HepG2 (cell line): ENCODE measurements around the gene SLC7A6OS. TPM values are rescaled to one million over a fixed set of nuclear protein-coding genes. Genes with fewer than 3 reads are reported as not detected.
A peak's percentile ranks its signal among the peaks of the same experiment; 100 is the strongest.

Experiments used
- ATAC-seq: fragments of 200-7000 bp; cut with Tn5 transposase; 3 replicates; pipeline ENCODE4 v1.9.1; 2020; ENCODE audit warnings: mild to moderate bottlenecking, moderate library complexity
- BruUV-seq: library from RNA; stranded (reverse); fragments of 400-500 nt; replicated peaks from 2 replicates; lab custom pipeline; 2021; lab: Mats Ljungman, UMichigan
- CTCF ChIA-PET: fragments of 300-600 bp; formaldehyde crosslinking; extraction: SDS; loops from one replicate; lab custom pipeline; 2021; ENCODE audit warnings: low total read pairs, inconsistent platforms, low intra/inter-chr PET ratio; lab: Yijun Ruan, JAX
- POLR2A ChIA-PET: fragments of 350-600 bp; sonication (Branson Sonifier 250); formaldehyde crosslinking; loops from one replicate; lab custom pipeline; 2020; ENCODE audit warnings: antibody characterized with exemption, inconsistent platforms; lab: Yijun Ruan, JAX
- DNase-seq: peaks from one replicate; pipeline ENCODE4 v3.0.0-alpha.2; 2015; ENCODE audit warnings: low spot score
- FAIRE-seq: peaks from 3 replicates; lab custom pipeline; 2011; peaks lifted over from hg19 to GRCh38; lab: Jason Lieb, UNC
- H2AFZ ChIP-seq: one replicate; pipeline ENCODE4 v1.6.1; 2011; ENCODE audit warnings: low read length, inconsistent platforms
- H3K27ac ChIP-seq: fragments of 300-600 bp; 3 replicates; pipeline ENCODE4 v1.8.0; 2011; ENCODE audit warnings: mixed run types, mild to moderate bottlenecking, mixed read lengths, low read length, inconsistent platforms; ENCODE audit not compliant: insufficient read depth; ENCODE audit errors: extremely low read length
- H3K27me3 ChIP-seq, 2 experiments: fragments of 200-600 bp in 1 of 2; 2 replicates in 1 of 2; 3 replicates in 1 of 2; pipeline versions ENCODE4 v1.6.0 to v1.8.0; 2011; ENCODE audit warnings: low read length in 2 of 2, mild to moderate bottlenecking in 2 of 2, moderate library complexity in 2 of 2, inconsistent platforms in 1 of 2; ENCODE audit not compliant: insufficient read depth in 2 of 2, control insufficient read depth in 1 of 2
- H3K36me3 ChIP-seq, 2 experiments: fragments of 200-600 bp in 1 of 2; replicated peaks in 1 of 2; 2 replicates in 1 of 2; 3 replicates in 1 of 2; pipeline versions ENCODE4 v1.5.1 to v1.8.0; 2011; ENCODE audit warnings: low read length in 2 of 2, inconsistent platforms in 1 of 2; ENCODE audit not compliant: insufficient read depth in 2 of 2, control insufficient read depth in 1 of 2
- H3K4me1 ChIP-seq: 2 replicates; pipeline ENCODE4 v1.5.1; 2012; ENCODE audit warnings: low read length, inconsistent platforms; ENCODE audit not compliant: insufficient read depth
- H3K4me2 ChIP-seq: 2 replicates; pipeline ENCODE4 v1.6.0; 2011; ENCODE audit warnings: low read depth, low read length, inconsistent platforms
- H3K4me3 ChIP-seq, 3 experiments: fragments of 200-600 bp in 1 of 3; sonication (generic), shearing (Covaris generic) in 1 of 3; replicated peaks in 1 of 3; 2 replicates each; pipeline ENCODE4 v1.5.1; 2011 to 2016; ENCODE audit warnings: low read length in 3 of 3, inconsistent platforms in 2 of 3, low read depth in 2 of 3, mild to moderate bottlenecking in 2 of 3, control low read depth in 1 of 3, mixed read lengths in 1 of 3; ENCODE audit not compliant: insufficient read depth in 1 of 3
- H3K79me2 ChIP-seq: one replicate; pipeline ENCODE4 v1.6.1; 2011; ENCODE audit warnings: low read length, inconsistent platforms; ENCODE audit not compliant: insufficient read depth
- H3K9ac ChIP-seq: 2 replicates; pipeline ENCODE4 v1.6.0; 2011; ENCODE audit warnings: mild to moderate bottlenecking, low read depth, low read length, inconsistent platforms; ENCODE audit not compliant: insufficient read depth
- H3K9me3 ChIP-seq: 2 replicates; pipeline ENCODE4 v1.5.1; 2012; ENCODE audit warnings: mild to moderate bottlenecking, low read length
- H4K20me1 ChIP-seq: 2 replicates; pipeline ENCODE4 v1.6.0; 2011; ENCODE audit warnings: inconsistent platforms, mild to moderate bottlenecking, low read length, moderate library complexity; ENCODE audit not compliant: insufficient read depth
- MXD4 ChIP-seq: IDR thresholded peaks from 2 replicates; pipeline ENCODE4 v1.6.1; 2016; ENCODE audit warnings: mild to moderate bottlenecking, missing biosample characterization, missing genetic modification reagents
- POLR2G ChIP-seq: fragments of 200-400 bp; formaldehyde crosslinking; IDR thresholded peaks from 2 replicates; pipeline ENCODE4 v1.6.1; 2018; ENCODE audit warnings: mild to moderate bottlenecking, low read depth, low read length, moderate library complexity
- PPARG ChIP-seq: conservative IDR thresholded peaks from 2 replicates; pipeline ENCODE4 v1.6.1; 2016; ENCODE audit warnings: missing biosample characterization, missing genetic modification reagents
- RBM22 ChIP-seq: fragments of 200-400 bp; formaldehyde crosslinking; optimal IDR thresholded peaks from 2 replicates; pipeline ENCODE3; 2017; ENCODE audit warnings: mild to moderate bottlenecking, low read length, moderate library complexity
- RFX3 ChIP-seq: IDR thresholded peaks from 2 replicates; pipeline ENCODE4 v1.6.1; 2016; ENCODE audit warnings: missing biosample characterization, missing genetic modification reagents
- RFX5 ChIP-seq: IDR thresholded peaks from 2 replicates; pipeline ENCODE4 v1.6.1; 2011; ENCODE audit warnings: low read depth, low read length, improper control_type of control experiment
- ZSCAN25 ChIP-seq: sonication (generic); formaldehyde crosslinking; IDR thresholded peaks from 2 replicates; pipeline ENCODE4 v1.8.0; 2022; ENCODE audit warnings: mild to moderate bottlenecking, missing genetic modification reagents
- WGBS: methylation state at CpG from one replicate; pipeline ENCODE4 v1.1.6; 2017; ENCODE audit warnings: low lambda C conversion rate; 5-methylcytosine and 5-hydroxymethylcytosine counted together
- in situ Hi-C: cut with HindIII; loops from 2 replicates; pipeline ENCODE4 v1.10.0; 2017; ENCODE audit warnings: low pct_unique_long_range_greater_than_20kb; ENCODE audit not compliant: extremely low pct_ligation_motif_present
- intact Hi-C: fragments of 100-400 bp; cut with micrococcal nuclease; formaldehyde crosslinking; loops from one replicate; pipeline ENCODE4 v1.10.0; 2022; ENCODE audit not compliant: unreplicated experiment
- polyA plus RNA-seq, 8 experiments: library from polyadenylated mRNA; depleted of rRNA in 3 of 8; stranded (reverse) in 7 of 8; unstranded in 1 of 8; fragments of >200 nt; fragmentation: Illumina TruSeq in 4 of 8; extraction: Trizol in 4 of 8; gene quantifications; 2 replicates each; pipeline versions ENCODE4 v1.2.1 to v1.2.3, GENCODE V29; 2011 to 2016; ENCODE audit warnings: low read depth in 4 of 8, missing spikeins in 1 of 8, mixed read lengths in 1 of 8; ENCODE audit not compliant: insufficient read depth in 1 of 8
- total RNA-seq, 5 experiments: library from RNA; depleted of rRNA; stranded (reverse); fragments of >200 nt; fragmentation: Illumina TruSeq; extraction: Trizol; gene quantifications; 2 replicates each; pipeline ENCODE4 v1.2.3, GENCODE V29; 2016; ENCODE audit warnings: low read depth in 1 of 5
- TF ChIP-seq, protein P1 (sequence below): sonication (generic); formaldehyde crosslinking; IDR thresholded peaks from 2 replicates; pipeline ENCODE4 v1.8.1; 2023; ENCODE audit warnings: missing genetic modification reagents, mild to moderate bottlenecking, borderline replicate concordance
- TF ChIP-seq, protein P2 (sequence below): sonication (generic); formaldehyde crosslinking; IDR thresholded peaks from 2 replicates; pipeline ENCODE4 v1.5.0; 2020; ENCODE audit warnings: mild to moderate bottlenecking, missing genetic modification reagents, borderline replicate concordance

Gene SLC7A6OS
- total and polyA plus RNA-seq, 2 of the 13 experiments (the other 11 are each of a cell fraction or from before 2014, with no cell fraction given): 11.2 to 21.5 TPM

DNA sequence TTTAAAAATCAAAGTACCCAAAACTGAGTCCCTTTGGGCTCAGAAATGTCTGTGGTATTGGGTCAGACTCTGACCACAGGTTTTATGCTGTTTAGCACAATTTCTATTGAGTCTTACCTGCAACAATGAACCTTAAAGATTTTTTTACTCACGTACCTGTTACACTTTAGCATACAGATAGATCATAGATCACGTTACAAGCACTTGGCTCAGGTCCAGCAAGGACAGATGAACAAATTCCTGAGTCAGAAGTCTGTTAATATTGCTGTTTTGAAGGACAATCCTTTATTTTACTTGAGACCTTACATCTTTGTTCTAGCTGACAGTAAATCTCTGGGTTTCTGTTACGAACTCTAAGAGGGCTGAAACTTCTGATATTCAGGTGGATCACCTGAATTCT lies 12.8 kb downstream of the SLC7A6OS start:
- no peak for DNase-seq
- Histone ChIP-seq H2AFZ (no peak overlapping the region), H3K4me1 (peaks cover 37% of the 10 kb centered on the region), H3K4me2 (no peak overlapping the region), H3K36me3 (peaks cover 55 to 98% of the 10 kb centered on the region in 2 experiments), H3K9me3 (no peaks in the 10 kb centered on the region), H4K20me1 (0 out of 2 replicates have a peak, but pooled peaks cover 2% of the 10 kb centered on the region), H3K27me3 (no peaks in the 10 kb centered on the region), H3K79me2 (no peaks in the 10 kb centered on the region), H3K9ac (no peak overlapping the region), H3K4me3 (no peak overlapping the region), H3K27ac (peak overlapping the region; percentile 28)
- TF ChIP-seq, protein P1, sequence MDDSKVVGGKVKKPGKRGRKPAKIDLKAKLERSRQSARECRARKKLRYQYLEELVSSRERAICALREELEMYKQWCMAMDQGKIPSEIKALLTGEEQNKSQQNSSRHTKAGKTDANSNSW (CRISPR knock-in tag): no peak
- TF ChIP-seq MXD4 (CRISPR knock-in tag) (peak; percentile 3; the same call in 1 of the 2 replicates), RFX3 (CRISPR knock-in tag) (no peak), POLR2G (no peak), RFX5 (no peak)
- ChIA-PET POLR2A (interaction anchor here (1.6 to 5.9 kb wide), 4 partner anchors 13 to 33 kb away, joined by 5 to 60 read pairs (median 20); partner anchors contain the start of genes PRMT7, SLC7A6 and SLC7A6OS), CTCF (no interaction called here)
- in situ Hi-C loops (no loop called here), intact Hi-C loops (loop anchor here (2.0 kb wide), 1 partner anchor 33 kb away; the partner anchor contains the start of gene SLC7A6)
- ATAC-seq: no peak
- no peak for FAIRE-seq
- 81% methylated on average over 3 of the region's 3 CpGs for WGBS
- TSS peak; percentile 37 for BruUV-seq

DNA sequence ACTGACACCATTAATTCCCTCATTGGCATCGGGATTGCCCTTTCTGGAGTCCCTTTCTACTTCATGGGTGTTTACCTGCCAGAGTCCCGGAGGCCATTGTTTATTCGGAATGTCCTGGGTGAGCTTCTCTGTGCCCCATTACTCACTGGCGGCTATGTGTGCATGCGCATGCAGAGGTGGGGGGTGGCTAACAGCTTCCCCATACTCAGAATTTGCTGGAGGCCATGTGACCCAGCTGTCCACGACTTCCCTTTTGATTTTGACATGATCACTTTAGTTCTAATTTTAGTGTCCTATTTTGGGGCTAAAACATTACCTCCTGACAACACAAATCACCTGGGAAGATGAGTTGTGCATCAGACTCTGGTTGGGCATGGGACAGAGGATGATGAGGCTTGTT lies 14.1 kb downstream of the SLC7A6OS start:
- no peaks in the 10 kb centered on the region for H3K27me3 ChIP-seq
- H3K4me2 ChIP-seq: no peak overlapping the region
- ChIA-PET POLR2A (interaction anchor here (0.5 to 5.9 kb wide), 7 partner anchors 13 to 273 kb away, joined by 3 to 60 read pairs (median 4); partner anchors contain the start of genes PRMT7, SLC7A6 and SLC7A6OS), CTCF (no interaction called here)
- TF ChIP-seq ZSCAN25 (CRISPR knock-in tag) (no peak), PPARG (CRISPR knock-in tag) (no peak), RBM22 (peak; percentile 78)
- TF ChIP-seq, protein P2, sequence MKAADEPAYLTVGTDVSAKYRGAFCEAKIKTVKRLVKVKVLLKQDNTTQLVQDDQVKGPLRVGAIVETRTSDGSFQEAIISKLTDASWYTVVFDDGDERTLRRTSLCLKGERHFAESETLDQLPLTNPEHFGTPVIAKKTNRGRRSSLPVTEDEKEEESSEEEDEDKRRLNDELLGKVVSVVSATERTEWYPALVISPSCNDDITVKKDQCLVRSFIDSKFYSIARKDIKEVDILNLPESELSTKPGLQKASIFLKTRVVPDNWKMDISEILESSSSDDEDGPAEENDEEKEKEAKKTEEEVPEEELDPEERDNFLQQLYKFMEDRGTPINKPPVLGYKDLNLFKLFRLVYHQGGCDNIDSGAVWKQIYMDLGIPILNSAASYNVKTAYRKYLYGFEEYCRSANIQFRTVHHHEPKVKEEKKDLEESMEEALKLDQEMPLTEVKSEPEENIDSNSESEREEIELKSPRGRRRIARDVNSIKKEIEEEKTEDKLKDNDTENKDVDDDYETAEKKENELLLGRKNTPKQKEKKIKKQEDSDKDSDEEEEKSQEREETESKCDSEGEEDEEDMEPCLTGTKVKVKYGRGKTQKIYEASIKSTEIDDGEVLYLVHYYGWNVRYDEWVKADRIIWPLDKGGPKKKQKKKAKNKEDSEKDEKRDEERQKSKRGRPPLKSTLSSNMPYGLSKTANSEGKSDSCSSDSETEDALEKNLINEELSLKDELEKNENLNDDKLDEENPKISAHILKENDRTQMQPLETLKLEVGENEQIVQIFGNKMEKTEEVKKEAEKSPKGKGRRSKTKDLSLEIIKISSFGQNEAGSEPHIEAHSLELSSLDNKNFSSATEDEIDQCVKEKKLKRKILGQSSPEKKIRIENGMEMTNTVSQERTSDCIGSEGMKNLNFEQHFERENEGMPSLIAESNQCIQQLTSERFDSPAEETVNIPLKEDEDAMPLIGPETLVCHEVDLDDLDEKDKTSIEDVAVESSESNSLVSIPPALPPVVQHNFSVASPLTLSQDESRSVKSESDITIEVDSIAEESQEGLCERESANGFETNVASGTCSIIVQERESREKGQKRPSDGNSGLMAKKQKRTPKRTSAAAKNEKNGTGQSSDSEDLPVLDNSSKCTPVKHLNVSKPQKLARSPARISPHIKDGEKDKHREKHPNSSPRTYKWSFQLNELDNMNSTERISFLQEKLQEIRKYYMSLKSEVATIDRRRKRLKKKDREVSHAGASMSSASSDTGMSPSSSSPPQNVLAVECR (CRISPR knock-in tag): 0 out of 2 replicates have a peak, but pooled peaks have one; percentile 23
- BruUV-seq: no TSS peak
- no peak for DNase-seq
- no peak for FAIRE-seq
- ATAC-seq: no peak
- no peaks in the 10 kb centered on the region for H3K9me3 ChIP-seq
- intact Hi-C loops (no loop called here), in situ Hi-C loops (no loop called here)
- WGBS: 91% methylated on average over 6 of the region's 6 CpGs
- no peak overlapping the region for H2AFZ ChIP-seq
- H3K9ac ChIP-seq: no peak overlapping the region
- no peak overlapping the region for H3K27ac ChIP-seq
- H4K20me1 ChIP-seq: 0 out of 2 replicates have a peak, but pooled peaks cover 2% of the 10 kb centered on the region
- peaks cover 56 to 97% of the 10 kb centered on the region in 2 experiments for H3K36me3 ChIP-seq
- H3K4me3 ChIP-seq: no peak overlapping the region
- H3K79me2 ChIP-seq: no peaks in the 10 kb centered on the region
- peaks cover 37% of the 10 kb centered on the region for H3K4me1 ChIP-seq
